ENCODE measurements around the gene APBA1. TPM values are rescaled to one million over a fixed set of nuclear protein-coding genes. Genes with fewer than 3 reads are reported as not detected.

The APBA1 gene
- total and polyA plus RNA-seq, 2 of the 4 experiments (the other 2 are of a cell fraction): 3.8 to 5.1 TPM

- Histone ChIP-seq H2BK5ac (ENCODE audit: low read depth, low read length, poor library complexity, severe bottlenecking) (no peak overlapping the region), H3K79me1 (ENCODE audit: low read depth in 1 of 2, low read length in 2 of 2) (no peaks in the 10 kb centered on the region), H2AK5ac (ENCODE audit: low read depth, low read length) (no peak overlapping the region), H3K4me2 (ENCODE audit: low read depth, low read length) (no peak overlapping the region), H3K14ac (replicated peaks; ENCODE audit: low read depth, low read length) (no peak overlapping the region), H3K36me3 (ENCODE audit: control insufficient read depth, insufficient read depth, low read length) (no peaks in the 10 kb centered on the region), H3K4ac (ENCODE audit: low read depth, low read length) (no peak overlapping the region), H2AFZ (replicated peaks; ENCODE audit: low read length, poor library complexity) (no peak overlapping the region), H3K23ac (ENCODE audit: low read depth, low read length) (no peak overlapping the region), H3K27me3 (ENCODE audit: control insufficient read depth, insufficient read depth, low read length) (peaks cover 24% of the 10 kb centered on the region), H3K18ac (ENCODE audit: low read depth, low read length) (no peak overlapping the region), H3K4me1 (ENCODE audit: control insufficient read depth, insufficient read depth, low read length) (peaks cover 3% of the 10 kb centered on the region), H4K91ac (ENCODE audit: insufficient read depth, low read depth, low read length) (no peak overlapping the region), H2BK15ac (ENCODE audit: low read depth, low read length) (no peak overlapping the region), H3K27ac (ENCODE audit: insufficient read depth, low read length) (no peak overlapping the region), H2BK120ac (ENCODE audit: low read depth, low read length) (no peak overlapping the region), H2BK20ac (ENCODE audit: low read depth, low read length) (no peak overlapping the region), H3K9me1 (ENCODE audit: insufficient read depth, low read length) (0 out of 2 replicates have a peak, but pooled peaks cover 4% of the 10 kb centered on the region), H4K8ac (ENCODE audit: low read depth in 2 of 2, low read length in 2 of 2) (no peak overlapping the region), H3K9me3 (ENCODE audit: control insufficient read depth, insufficient read depth, low read length) (no peaks in the 10 kb centered on the region), H2AK9ac (replicated peaks; ENCODE audit: low read depth, low read length, poor library complexity) (no peak overlapping the region), H4K5ac (ENCODE audit: low read depth, low read length) (no peak overlapping the region), H4K20me1 (ENCODE audit: insufficient read depth, low read length) (no peaks in the 10 kb centered on the region), H3K56ac (ENCODE audit: extremely low read depth, insufficient read depth, low read length) (no peak overlapping the region), H3K4me3 (ENCODE audit: insufficient read depth, low read depth, low read length) (no peak overlapping the region), H3K9ac (ENCODE audit: low read depth, low read length) (no peak overlapping the region)
- no peak for TF ChIP-seq RCOR1 (IDR thresholded peaks at IDR 0.05; ENCODE audit: insufficient replicate concordance, low read length)
- TF ChIP-seq RFX5 (IDR thresholded peaks at IDR 0.05; ENCODE audit: low read depth, low read length): no peak
- TF ChIP-seq BHLHE40 (IDR thresholded peaks at IDR 0.05; ENCODE audit: low read depth, low read length): no peak
- ATAC-seq (ENCODE audit: low read depth) (no peak), DNase-seq (no peak)
- intact Hi-C loops (cut with micrococcal nuclease) (no loop called here), in situ Hi-C loops (cut with MboI; ENCODE audit: low sequenced_read_pairs) (no loop called here), dilution Hi-C loops (cut with HindIII; ENCODE audit: low sequenced_read_pairs, unreplicated experiment) (no loop called here)
- BruUV-seq (replicated peaks): no TSS peak
- ChIA-PET POLR2A (ENCODE audit: unreplicated experiment) (no interaction called here), CTCF (no interaction called here)
- WGBS, 2 experiments (ENCODE audit: extremely low coverage in 2 of 2, insufficient read length in 1 of 2): no CpG with 5 or more reads among the region's 4 CpGs
These were observed 290.0 kb downstream of the APBA1 start for GRCh38 chr9:69382135-69382534.

Measured in IMR-90 (cell line).